ENCODE measurements around the gene SLC46A1. TPM values are rescaled to one million over a fixed set of nuclear protein-coding genes. Genes with fewer than 3 reads are reported as not detected.
A peak's percentile ranks its signal among the peaks of the same experiment; 100 is the strongest.

The SLC46A1 gene
- total and polyA plus RNA-seq, 2 of the 13 experiments (the other 11 are each of a cell fraction or from before 2014, with no cell fraction given), result 19.6 to 22.6 TPM

DNA sequence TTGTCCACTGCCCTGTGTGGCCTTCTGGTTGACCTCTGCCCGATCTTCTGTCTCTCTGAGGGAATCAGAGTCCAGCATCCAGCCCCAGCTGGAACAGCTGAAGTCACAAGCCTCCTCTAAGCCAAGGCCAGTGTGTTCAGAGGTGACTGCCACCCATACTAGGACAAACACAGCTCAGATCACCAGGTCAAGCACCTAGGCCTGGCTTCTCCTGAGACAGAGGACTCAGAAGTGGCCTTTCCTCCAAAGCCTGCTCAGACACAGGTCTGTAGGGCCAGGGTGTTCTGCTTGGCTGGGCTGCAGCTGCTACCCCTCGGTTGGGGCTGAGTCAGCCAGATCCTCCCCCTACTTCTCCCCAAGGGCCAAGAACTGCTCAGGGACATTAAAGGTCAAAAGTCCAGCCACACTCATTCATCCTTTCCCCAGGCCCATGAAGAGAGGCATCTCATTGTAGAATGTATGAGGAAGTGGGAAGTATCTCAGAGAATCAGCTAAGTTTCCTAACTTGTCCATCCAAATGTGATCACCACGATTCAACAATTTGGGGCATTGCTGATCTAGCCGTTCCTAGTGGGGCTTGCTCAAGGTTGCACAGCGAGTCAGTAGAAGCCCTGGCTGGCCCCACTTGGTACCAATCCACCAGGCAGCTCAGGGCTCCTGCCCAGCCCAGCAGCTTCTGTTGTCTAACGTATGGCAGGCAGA is 7.6 kb downstream of the SLC46A1 start (continued):
- no peak for TF ChIP-seq SNAI1 (CRISPR knock-in tag; IDR thresholded peaks at IDR 0.05; ENCODE audit: borderline replicate concordance)
- TF ChIP-seq, protein P1, sequence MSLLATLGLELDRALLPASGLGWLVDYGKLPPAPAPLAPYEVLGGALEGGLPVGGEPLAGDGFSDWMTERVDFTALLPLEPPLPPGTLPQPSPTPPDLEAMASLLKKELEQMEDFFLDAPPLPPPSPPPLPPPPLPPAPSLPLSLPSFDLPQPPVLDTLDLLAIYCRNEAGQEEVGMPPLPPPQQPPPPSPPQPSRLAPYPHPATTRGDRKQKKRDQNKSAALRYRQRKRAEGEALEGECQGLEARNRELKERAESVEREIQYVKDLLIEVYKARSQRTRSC (CRISPR knock-in tag; IDR thresholded peaks at IDR 0.05; ENCODE audit: low read depth), result no peak
- no peak for TF ChIP-seq ELF3 (CRISPR knock-in tag; IDR thresholded peaks at IDR 0.05)
- no peak for TF ChIP-seq MYC (CRISPR knock-in tag; IDR thresholded peaks at IDR 0.05; ENCODE audit: borderline replicate concordance)
- no peak for TF ChIP-seq REST (IDR thresholded peaks at IDR 0.05; ENCODE audit: borderline replicate concordance in 1 of 2, low read depth in 1 of 2, low read length in 2 of 2)
- no peak for TF ChIP-seq POLR2AphosphoS2 (IDR thresholded peaks at IDR 0.05; ENCODE audit: low read depth, low read length)
- no peak for TF ChIP-seq RORA (CRISPR knock-in tag; IDR thresholded peaks at IDR 0.05)
- TF ChIP-seq ZNF496 (CRISPR knock-in tag; IDR thresholded peaks at IDR 0.05; ENCODE audit: insufficient replicate concordance), result no peak
- no peak for TF ChIP-seq CREB1 (IDR thresholded peaks at IDR 0.05)
- TF ChIP-seq CREB1 (CRISPR knock-in tag; IDR thresholded peaks at IDR 0.05), result no peak
- TF ChIP-seq EED (CRISPR knock-in tag; IDR thresholded peaks at IDR 0.05), result no peak
- no peak for TF ChIP-seq TAF1 (CRISPR knock-in tag; IDR thresholded peaks at IDR 0.05)
- peak; percentile 36; the same call in 1 of the 2 replicates for TF ChIP-seq RXRA (CRISPR knock-in tag; IDR thresholded peaks at IDR 0.05)
- TF ChIP-seq ZKSCAN1 (IDR thresholded peaks at IDR 0.05; ENCODE audit: low read length), result no peak
- no peak for TF ChIP-seq HNF1A (IDR thresholded peaks at IDR 0.05; ENCODE audit: low read depth)
- TF ChIP-seq HNF1A (CRISPR knock-in tag; IDR thresholded peaks at IDR 0.05; ENCODE audit: borderline replicate concordance), result no peak
- no peak for TF ChIP-seq TEAD2 (CRISPR knock-in tag; IDR thresholded peaks at IDR 0.05)
- no peak for TF ChIP-seq SP1 (IDR thresholded peaks at IDR 0.05)
- no peak for TF ChIP-seq SP1 (CRISPR knock-in tag; IDR thresholded peaks at IDR 0.05)
- TF ChIP-seq BORCS8-MEF2B (CRISPR knock-in tag; IDR thresholded peaks at IDR 0.05), result 0 out of 2 replicates have a peak, but pooled peaks have one; percentile 24
- TF ChIP-seq KDM2A (CRISPR knock-in tag; IDR thresholded peaks at IDR 0.05; ENCODE audit: borderline replicate concordance, low read depth), result no peak
- no peak; the same call in 1 of the 2 replicates for TF ChIP-seq WIZ (CRISPR knock-in tag; IDR thresholded peaks at IDR 0.05)
- no peak for TF ChIP-seq NCOA1 (CRISPR knock-in tag; IDR thresholded peaks at IDR 0.05)
- peak; percentile 22 for TF ChIP-seq GATAD2A (CRISPR knock-in tag; IDR thresholded peaks at IDR 0.05)
- TF ChIP-seq CHD2 (IDR thresholded peaks at IDR 0.05; ENCODE audit: low read depth, low read length), result no peak
